ENCODE results near the gene RAD51B. TPM values are rescaled to one million over a fixed set of nuclear protein-coding genes. Genes with fewer than 3 reads are reported as not detected.
"Not testable (repeated sequence)": the region's sequence is repeated elsewhere in the genome, so short reads cannot be mapped to it uniquely, and the experiment has no call there.

The RAD51B gene
- total and polyA plus RNA-seq, 5 donors: 0.88 to 5.3 (median 3.3) TPM

DNA sequence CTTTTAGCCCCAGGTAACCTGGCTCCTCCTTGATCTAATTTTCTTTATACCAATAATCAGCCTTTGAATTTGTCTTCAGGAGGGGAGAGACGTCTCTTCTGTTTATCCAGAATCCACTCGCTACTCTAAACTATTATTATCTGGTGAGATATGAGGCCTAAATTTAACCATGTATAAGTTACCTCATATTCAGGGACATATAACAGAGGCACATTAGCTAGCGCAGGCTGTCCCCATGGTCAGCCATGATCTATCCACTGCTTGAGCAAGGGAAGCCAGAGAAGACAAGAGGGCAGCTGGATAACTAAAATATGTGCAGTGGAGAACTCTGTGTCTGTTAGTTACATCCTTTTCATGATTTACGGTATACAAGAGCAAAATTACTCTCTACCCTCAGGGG lies 481.0 kb downstream of the RAD51B start:
- Histone ChIP-seq H3K9me3 (ENCODE audit: control insufficient read depth, low read length) (no peaks in the 10 kb centered on the region), H3K4me1 (ENCODE audit: control insufficient read depth, insufficient read depth, low read length) (no peaks in the 10 kb centered on the region), H3K27ac (ENCODE audit: low read length) (no peak overlapping the region), H3K27me3 (ENCODE audit: control insufficient read depth, insufficient read depth) (no peaks in the 10 kb centered on the region), H3K4me3 (ENCODE audit: low read length) (no peak overlapping the region)
- 73% methylated on average over 4 of the region's 4 CpGs for WGBS
- no peak for ATAC-seq
- no peak for DNase-seq
- intact Hi-C loops (cut with DNase I): no loop called here

DNA sequence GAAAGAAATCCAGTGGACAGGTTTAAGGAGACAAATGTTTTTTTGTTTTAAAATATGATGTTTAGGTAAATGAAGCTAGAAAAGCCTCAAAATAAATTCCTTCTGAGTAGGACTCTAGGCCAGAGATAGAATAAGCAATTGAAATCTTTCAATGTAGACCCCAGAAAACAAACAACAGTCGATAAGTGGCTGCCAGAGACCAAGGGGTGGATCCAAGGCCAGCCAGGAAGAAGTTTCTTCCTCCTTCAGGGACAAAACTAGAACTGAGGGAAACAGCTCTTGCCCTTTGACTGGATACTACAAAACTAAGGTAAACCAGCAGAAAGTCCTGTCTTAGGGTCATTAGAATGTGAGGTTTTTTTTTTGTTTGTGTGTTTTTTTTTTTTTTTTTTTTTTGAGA lies 481.6 kb downstream of the RAD51B start:
- H3K27ac ChIP-seq (ENCODE audit: low read length): no peak overlapping the region
- intact Hi-C loops (cut with DNase I): no loop called here
- no peak for DNase-seq
- H3K9me3 ChIP-seq (ENCODE audit: control insufficient read depth, low read length): no peaks in the 10 kb centered on the region
- H3K4me1 ChIP-seq (ENCODE audit: control insufficient read depth, insufficient read depth, low read length): no peaks in the 10 kb centered on the region
- ATAC-seq: no peak
- 30% methylated on average over 1 of the region's 1 CpG for WGBS
- H3K4me3 ChIP-seq (ENCODE audit: low read length): no peak overlapping the region
- H3K27me3 ChIP-seq (ENCODE audit: control insufficient read depth, insufficient read depth): no peaks in the 10 kb centered on the region

DNA sequence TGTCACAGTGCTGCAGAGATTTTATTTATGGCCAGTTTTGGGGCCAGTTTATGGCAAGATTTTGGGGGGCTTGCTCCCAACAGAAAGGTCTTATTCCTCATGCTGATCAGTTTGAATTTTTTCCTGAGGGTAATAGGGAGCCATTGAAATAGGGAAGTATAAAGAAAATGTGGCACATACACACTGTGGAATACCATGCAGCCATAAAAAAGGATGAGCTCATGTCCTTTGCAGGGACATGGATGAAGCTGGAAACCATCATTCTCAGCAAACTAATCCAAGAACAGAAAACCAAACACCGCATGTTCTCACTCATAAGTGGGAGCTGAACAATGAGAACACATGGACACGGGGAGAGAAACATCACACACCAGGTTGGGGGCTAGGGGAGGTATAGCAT lies 483.4 kb downstream of the RAD51B start:
- H3K9me3 ChIP-seq (ENCODE audit: control insufficient read depth, low read length); H3K27ac ChIP-seq (ENCODE audit: low read length); intact Hi-C loops (cut with DNase I); H3K27me3 ChIP-seq (ENCODE audit: control insufficient read depth, insufficient read depth); DNase-seq; H3K4me1 ChIP-seq (ENCODE audit: control insufficient read depth, insufficient read depth, low read length); ATAC-seq; H3K4me3 ChIP-seq (ENCODE audit: low read length): not testable (repeated sequence)
- 99% methylated on average over 2 of the region's 2 CpGs for WGBS

DNA sequence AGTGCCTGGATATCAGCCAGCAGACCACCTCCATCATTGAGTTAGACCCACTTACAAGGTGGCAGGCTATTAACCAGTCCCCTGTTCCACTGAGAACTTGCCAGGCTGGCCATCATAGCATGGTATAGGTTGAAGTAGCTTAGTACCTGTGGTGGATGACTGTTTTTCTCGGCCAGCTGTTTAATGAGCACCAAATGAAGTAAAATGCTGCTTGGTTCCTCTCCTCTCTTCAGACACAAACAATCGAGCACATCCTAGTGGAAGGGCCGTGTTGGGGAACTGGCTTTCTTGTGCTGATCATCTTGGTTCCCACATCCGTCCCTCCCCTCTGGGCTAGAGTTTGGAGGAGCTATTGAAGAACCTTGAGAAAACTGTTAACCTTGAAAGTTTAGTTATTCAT lies 486.2 kb downstream of the RAD51B start:
- Histone ChIP-seq H3K27ac (ENCODE audit: low read length) (no peak overlapping the region), H3K27me3 (ENCODE audit: control insufficient read depth, insufficient read depth) (no peaks in the 10 kb centered on the region), H3K4me1 (ENCODE audit: control insufficient read depth, insufficient read depth, low read length) (no peaks in the 10 kb centered on the region), H3K4me3 (ENCODE audit: low read length) (no peak overlapping the region), H3K9me3 (ENCODE audit: control insufficient read depth, low read length) (no peaks in the 10 kb centered on the region)
- ATAC-seq (no peak), DNase-seq (no peak)
- intact Hi-C loops (cut with DNase I): no loop called here
- 89% methylated on average over 4 of the region's 4 CpGs for WGBS

DNA sequence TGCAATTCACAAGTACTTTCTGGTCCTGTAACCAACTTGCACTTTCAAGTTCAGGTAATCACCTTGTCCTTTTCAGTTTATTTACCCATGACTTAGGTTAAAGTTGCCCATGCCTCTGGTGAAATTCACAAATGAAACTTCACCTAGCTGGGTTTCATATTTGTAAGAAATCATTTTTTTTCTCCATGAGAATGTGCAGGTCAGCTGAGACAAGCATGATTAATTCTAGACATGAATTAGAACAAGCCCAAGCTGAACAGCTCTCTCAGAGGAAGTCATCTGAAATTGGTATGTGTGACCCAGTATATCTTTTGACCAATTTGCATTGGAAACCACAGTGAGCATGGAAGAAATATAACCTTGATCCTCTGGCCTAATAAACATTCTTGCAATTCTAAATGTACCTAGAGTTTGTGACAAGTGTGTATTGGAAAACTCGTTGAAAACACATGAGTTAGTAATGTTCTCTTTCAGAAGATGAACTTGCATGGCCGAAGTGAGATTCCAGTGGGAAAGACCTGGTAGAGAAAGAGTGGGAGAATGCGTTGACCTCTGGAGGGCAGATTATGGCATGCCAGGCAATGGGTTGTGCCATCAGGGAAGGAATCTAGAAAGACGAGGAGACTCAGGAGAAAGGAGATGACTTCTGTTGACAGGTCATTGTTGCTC lies 486.8 kb downstream of the RAD51B start:
- no peaks in the 10 kb centered on the region for H3K4me1 ChIP-seq (ENCODE audit: control insufficient read depth, insufficient read depth, low read length)
- ATAC-seq (no peak), DNase-seq (no peak)
- intact Hi-C loops (cut with DNase I): no loop called here
- no peaks in the 10 kb centered on the region for H3K9me3 ChIP-seq (ENCODE audit: control insufficient read depth, low read length)
- WGBS: 95% methylated on average over 4 of the region's 4 CpGs
- no peak overlapping the region for H3K27ac ChIP-seq (ENCODE audit: low read length)
- H3K27me3 ChIP-seq (ENCODE audit: control insufficient read depth, insufficient read depth): no peaks in the 10 kb centered on the region
- no peak overlapping the region for H3K4me3 ChIP-seq (ENCODE audit: low read length)

DNA sequence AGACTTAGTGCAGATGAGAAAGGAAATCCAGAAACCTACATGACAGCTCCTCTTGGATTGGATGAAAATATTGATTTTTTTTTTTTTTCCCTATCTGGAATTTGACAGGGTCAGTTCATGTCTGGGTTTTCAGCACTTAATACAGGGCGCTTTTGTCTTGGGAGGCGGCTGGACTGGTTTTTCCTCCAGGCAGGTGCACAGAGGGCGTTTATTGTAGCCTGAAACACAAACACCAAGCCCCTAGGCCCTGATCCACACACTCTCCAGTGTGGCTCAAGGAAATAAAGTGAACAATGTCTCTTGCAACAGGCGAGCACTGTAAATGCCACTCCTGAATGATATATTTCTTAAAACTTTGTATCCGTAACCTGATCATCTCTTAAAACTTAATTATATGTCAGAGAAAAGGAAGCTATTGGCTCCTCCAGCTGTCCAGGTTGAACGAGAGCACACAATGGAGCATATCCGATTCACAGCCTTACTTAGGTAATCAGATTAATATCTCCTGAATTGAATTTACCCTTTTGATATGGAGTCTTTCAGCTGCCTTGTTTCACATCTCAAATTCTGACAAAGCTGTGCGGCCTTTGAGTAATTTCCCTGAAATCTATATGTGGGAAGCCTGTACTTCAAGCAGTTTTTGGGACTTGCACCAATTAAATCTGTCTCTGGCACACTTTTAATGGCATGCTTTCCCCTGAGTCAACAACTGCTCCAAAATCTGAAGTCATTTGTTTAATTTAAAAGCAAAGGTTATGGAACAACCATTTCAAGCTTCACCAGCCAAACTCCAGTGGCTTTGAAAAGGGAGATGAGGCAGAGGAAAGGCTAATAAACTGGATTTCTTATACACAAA lies 487.6 kb downstream of the RAD51B start:
- peak; percentile 67 to 72 for ATAC-seq
- intact Hi-C loops (cut with DNase I): no loop called here
- no peaks in the 10 kb centered on the region for H3K4me1 ChIP-seq (ENCODE audit: control insufficient read depth, insufficient read depth, low read length)
- no peak for DNase-seq
- 84% methylated on average over 8 of the region's 8 CpGs for WGBS
- H3K27ac ChIP-seq (ENCODE audit: low read length): no peak overlapping the region
- no peaks in the 10 kb centered on the region for H3K27me3 ChIP-seq (ENCODE audit: control insufficient read depth, insufficient read depth)
- H3K4me3 ChIP-seq (ENCODE audit: low read length): no peak overlapping the region
- no peaks in the 10 kb centered on the region for H3K9me3 ChIP-seq (ENCODE audit: control insufficient read depth, low read length)

DNA sequence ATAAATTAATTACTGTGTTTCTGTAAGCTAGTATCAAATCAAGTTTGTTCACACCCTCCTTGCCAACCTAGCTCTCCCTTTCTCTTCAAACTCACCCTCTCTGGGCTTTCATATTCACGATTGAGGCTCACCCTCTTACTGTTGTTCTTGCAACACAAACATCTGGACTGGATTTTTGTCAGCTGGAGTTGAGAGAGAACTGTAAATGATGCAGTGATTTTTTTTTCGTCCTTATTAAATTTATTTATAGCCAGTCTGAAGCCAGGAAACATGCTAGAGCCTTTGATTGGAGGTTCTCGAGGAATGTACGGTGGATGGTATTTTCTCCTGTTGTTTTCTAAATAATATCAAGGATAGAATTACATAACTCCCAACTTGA lies 488.2 kb downstream of the RAD51B start:
- peak; percentile 63 to 71 for ATAC-seq
- H3K4me1 ChIP-seq (ENCODE audit: control insufficient read depth, insufficient read depth, low read length): no peaks in the 10 kb centered on the region
- 45% methylated on average over 4 of the region's 4 CpGs for WGBS

DNA sequence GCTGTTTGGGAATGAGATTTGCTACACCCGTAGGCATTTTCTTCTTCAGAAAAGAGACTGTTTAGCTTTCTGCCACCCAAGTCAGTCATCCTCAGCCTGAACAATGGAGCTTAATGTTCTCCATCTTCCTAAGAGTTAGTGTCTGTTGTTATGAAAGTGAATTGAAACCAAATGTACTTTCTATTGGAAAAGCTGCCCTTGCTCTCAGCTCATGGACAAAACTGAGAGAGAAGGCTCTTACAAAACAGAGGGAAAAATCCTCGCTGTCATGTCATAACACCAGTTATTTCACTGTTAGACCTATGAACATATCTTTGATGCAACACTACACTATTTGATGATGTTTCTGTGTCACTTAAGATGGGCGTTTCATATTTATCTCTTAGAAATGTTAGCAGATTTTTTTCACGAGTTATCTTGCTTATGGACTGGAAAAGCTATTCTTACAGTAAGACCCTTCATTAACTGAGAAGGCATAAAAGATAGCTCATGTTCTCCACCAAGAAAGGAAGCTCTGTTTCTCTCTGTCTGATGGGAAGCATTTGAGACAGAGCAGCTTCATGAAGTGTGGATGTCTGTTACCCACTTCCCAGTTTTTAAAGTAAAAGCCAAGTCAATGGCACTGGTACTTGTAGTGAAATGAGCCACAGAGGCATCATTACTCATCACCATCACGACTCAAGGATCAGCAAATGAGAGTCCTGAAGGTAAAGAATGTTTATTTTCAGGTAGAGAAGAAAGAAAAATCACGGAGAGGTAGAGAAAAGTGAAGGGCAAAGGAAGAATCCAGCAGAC lies 489.3 kb downstream of the RAD51B start:
- WGBS: 63% methylated on average over 6 of the region's 6 CpGs
- intact Hi-C loops (cut with DNase I): no loop called here
- no peak overlapping the region for H3K27ac ChIP-seq (ENCODE audit: low read length)
- H3K27me3 ChIP-seq (ENCODE audit: control insufficient read depth, insufficient read depth): no peaks in the 10 kb centered on the region
- H3K4me1 ChIP-seq (ENCODE audit: control insufficient read depth, insufficient read depth, low read length): no peaks in the 10 kb centered on the region
- DNase-seq (no peak), ATAC-seq (no peak)
- no peak overlapping the region for H3K4me3 ChIP-seq (ENCODE audit: low read length)
- no peaks in the 10 kb centered on the region for H3K9me3 ChIP-seq (ENCODE audit: control insufficient read depth, low read length)

More for the DNA sequence above, 488.2 kb downstream of the RAD51B start:
- no peak for DNase-seq
- no peak overlapping the region for H3K27ac ChIP-seq (ENCODE audit: low read length)
- H3K9me3 ChIP-seq (ENCODE audit: control insufficient read depth, low read length): no peaks in the 10 kb centered on the region
- no peak overlapping the region for H3K4me3 ChIP-seq (ENCODE audit: low read length)
- intact Hi-C loops (cut with DNase I): no loop called here
- H3K27me3 ChIP-seq (ENCODE audit: control insufficient read depth, insufficient read depth): no peaks in the 10 kb centered on the region

DNA sequence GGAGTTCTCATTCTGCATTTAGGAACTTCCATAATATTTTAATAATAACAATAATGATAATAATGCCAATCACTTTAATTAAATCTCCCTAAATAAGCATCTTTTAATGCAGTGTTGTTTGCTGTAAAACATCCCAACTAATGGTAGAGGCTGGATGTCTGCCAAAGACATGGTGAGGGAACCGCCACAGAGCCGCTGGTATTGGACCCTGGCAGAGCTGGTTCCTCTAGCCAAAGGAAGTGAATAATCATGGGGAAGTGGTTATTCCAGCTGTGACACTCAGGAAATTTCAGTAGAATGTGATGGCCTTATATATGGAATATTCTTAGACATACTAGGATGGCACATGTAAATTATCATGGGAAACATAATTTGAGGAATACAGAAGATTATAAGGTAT lies 490.0 kb downstream of the RAD51B start:
- Histone ChIP-seq H3K4me1 (ENCODE audit: control insufficient read depth, insufficient read depth, low read length) (no peaks in the 10 kb centered on the region), H3K27me3 (ENCODE audit: control insufficient read depth, insufficient read depth) (no peaks in the 10 kb centered on the region), H3K4me3 (ENCODE audit: low read length) (no peak overlapping the region), H3K27ac (ENCODE audit: low read length) (no peak overlapping the region), H3K9me3 (ENCODE audit: control insufficient read depth, low read length) (no peaks in the 10 kb centered on the region)
- WGBS: 62% methylated on average over 2 of the region's 2 CpGs
- DNase-seq: peak in 1 of 3 donors; percentile 54
- ATAC-seq: no peak
- intact Hi-C loops (cut with DNase I): no loop called here

DNA sequence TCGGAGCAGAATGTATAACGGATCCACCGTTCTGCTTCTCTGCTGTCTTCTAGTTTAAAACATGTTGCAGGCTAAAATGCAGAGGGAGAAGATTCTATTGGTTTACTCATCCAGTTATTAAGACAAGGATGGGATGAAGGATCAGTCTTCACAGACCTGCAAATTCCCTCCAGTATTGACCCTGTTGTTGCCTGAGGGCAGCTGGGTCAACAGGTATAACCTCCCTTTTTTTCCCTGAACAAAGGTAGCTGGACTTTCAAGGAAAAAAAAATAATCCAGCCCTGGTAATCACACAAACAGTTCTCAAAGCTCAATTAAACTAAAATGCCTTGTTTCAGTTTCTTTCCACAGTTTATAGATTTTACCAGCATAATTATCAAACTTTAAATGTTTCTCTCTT lies 492.7 kb downstream of the RAD51B start:
- ATAC-seq (no peak), DNase-seq (no peak)
- intact Hi-C loops (cut with DNase I): no loop called here
- no peak overlapping the region for H3K4me3 ChIP-seq (ENCODE audit: low read length)
- no peaks in the 10 kb centered on the region for H3K27me3 ChIP-seq (ENCODE audit: control insufficient read depth, insufficient read depth)
- no peaks in the 10 kb centered on the region for H3K4me1 ChIP-seq (ENCODE audit: control insufficient read depth, insufficient read depth, low read length)
- no peaks in the 10 kb centered on the region for H3K9me3 ChIP-seq (ENCODE audit: control insufficient read depth, low read length)
- no peak overlapping the region for H3K27ac ChIP-seq (ENCODE audit: low read length)
- 96% methylated on average over 3 of the region's 3 CpGs for WGBS

Data from right cardiac atrium (tissue), 5 donors.